ENCODE data around the gene PPP1R3C.

Gene PPP1R3C

DNA sequence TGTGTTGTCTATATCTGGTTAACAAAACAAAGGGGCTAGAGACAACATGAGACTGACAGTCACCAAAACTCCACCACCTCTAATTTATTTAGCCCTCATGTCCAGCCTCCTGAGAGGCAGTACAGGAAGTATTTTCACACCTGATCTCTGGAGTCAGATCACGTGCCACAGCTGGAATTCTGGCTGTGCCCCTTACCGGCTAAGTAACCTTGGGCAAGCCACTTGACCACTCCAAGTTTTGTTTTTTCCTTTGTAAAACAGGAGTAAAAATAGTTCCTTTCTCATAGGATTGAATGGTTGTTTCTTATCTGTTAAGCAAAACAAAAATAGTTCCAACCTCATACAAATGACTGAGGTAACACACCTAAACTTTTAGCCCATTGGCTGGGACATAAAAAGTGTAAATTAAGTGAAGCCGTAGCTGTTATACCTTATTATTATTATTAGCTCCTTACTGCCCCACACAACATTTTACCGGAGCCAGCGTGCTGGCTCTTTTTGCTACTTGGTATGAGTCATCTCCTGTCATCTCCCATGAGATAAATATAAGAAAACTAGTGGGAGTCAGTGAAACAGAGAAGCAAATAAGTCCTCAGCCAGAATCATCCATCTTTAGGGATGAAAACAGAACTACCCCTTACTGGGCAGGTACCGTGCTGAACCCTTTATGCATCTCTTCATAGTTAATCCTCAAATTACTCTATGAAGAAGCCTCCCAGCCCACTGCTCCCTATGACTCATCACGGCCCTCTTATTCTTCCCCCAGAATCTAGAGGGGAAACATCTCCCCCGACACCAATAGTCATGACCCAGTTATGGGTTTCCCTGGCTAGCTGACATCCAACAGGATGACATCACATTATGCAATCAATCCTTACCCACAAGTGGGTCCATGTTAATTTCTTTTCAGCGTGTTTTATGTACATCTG lies 44.9 kb downstream of the PPP1R3C start:
- no peak for TF ChIP-seq GATA1 (IDR thresholded peaks at IDR 0.05; ENCODE audit: low read depth, low read length)
- TF ChIP-seq POLR2A (IDR thresholded peaks at IDR 0.05; ENCODE audit: low read length): no peak
- DNase-seq: no peak

DNA sequence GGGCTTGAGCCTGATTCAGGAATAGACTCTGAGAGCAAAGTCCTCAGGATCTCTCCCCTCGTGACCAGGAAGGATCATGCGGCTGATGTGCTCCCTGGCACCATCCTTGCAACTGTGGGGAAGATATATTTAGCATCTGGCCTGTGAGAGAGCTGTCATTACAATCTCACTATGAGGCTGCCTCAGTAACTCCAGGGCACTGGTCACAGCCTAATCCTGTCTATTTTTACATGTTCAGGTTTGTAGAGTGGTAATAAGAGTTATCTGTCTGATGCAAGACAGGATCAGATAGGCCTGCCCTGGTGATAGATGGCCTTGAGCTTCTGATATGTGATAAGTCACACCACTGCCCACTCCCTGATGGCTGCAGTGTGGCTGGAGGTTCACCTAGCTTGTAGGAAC lies 50.7 kb downstream of the PPP1R3C start:
- TF ChIP-seq GATA1 (IDR thresholded peaks at IDR 0.05; ENCODE audit: low read depth, low read length) (no peak), POLR2A (IDR thresholded peaks at IDR 0.05; ENCODE audit: low read length) (no peak)

DNA sequence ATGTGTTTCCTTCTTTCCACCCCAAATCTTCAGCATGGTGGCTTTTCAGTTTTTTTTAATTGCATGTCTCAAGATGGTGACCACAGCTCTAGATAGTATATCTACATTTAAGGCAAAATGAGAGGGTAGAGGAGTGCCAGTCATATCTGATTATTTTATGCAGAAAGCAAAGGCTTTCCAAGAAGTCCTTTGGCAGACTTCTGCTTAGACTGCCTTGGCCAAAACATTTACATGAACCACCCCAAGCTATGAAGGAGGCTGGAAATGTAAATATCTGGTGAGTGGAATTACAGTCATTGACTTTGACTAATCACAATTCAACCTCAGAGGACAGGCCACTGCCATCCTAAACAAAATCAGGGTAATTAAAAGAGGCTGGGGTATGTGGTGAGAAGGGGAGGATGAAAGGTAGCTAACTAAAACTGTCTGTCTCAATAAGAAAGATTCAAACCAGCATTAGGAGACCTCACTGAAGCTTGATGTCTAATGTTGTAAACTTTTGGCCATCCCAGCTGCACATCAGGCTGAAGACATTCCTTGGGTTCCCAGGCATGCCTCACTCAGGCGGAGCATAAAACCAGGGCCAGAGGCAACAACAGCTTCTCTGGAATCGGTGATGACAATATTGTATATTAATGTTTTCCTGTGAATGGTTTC lies 53.4 kb downstream of the PPP1R3C start:
- TF ChIP-seq POLR2A (IDR thresholded peaks at IDR 0.05; ENCODE audit: low read length) (no peak), GATA1 (IDR thresholded peaks at IDR 0.05; ENCODE audit: low read depth, low read length) (no peak)
- no peak for DNase-seq

More for the DNA sequence above, 50.7 kb downstream of the PPP1R3C start:
- no peak for DNase-seq

Measured in erythroblast (primary cell).